OCI-LY7 (cell line): ENCODE data around the gene LATS2.

Source experiments
- CTCF ChIP-seq: fragments of 200-600 bp; sonication (generic); conservative IDR thresholded peaks from 2 replicates; pipeline ENCODE4 v1.5.1; 2014; ENCODE audit warnings: mild to moderate bottlenecking, antibody characterized with exemption, low read length, moderate library complexity, mixed read lengths
- EZH2phosphoT487 ChIP-seq: fragments of 200-600 bp; sonication (generic); IDR thresholded peaks from 2 replicates; pipeline ENCODE4 v1.6.1; 2018; ENCODE audit warnings: low read depth, borderline replicate concordance, mild to moderate bottlenecking, mixed run types, antibody characterized with exemption, low read length, moderate library complexity, mixed read lengths

DNA sequence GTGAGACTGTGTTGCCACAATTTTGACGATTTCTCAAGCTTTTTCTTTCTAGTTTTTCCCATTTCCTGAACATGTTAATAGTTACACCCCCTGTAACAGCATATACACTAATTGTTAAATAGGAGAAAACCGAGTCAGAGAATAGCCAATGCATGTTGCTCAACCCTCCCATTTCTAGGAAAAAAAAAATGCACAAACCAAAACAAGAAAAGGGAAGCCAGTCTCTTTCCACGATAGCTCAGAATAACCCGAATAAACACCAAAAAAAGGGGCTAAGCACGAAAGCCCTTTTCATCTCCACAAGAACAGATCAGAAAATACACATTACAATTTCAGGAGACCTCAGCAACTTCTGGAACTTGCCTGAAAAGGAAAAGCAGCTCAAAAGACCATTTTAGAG, 16.3 kb downstream of the LATS2 start:
- TF ChIP-seq CTCF (no peak), EZH2phosphoT487 (no peak)
